Ishikawa (cell line): ENCODE measurements around the gene INCENP.

ENCODE experiments used
- CREB1 ChIP-seq: IDR thresholded peaks from 2 replicates; pipeline ENCODE4 v1.6.1; 2012; ENCODE audit warnings: low read depth
- YY1 ChIP-seq: IDR thresholded peaks from 2 replicates; pipeline ENCODE4 v1.6.1; 2012; ENCODE audit warnings: low read depth

DNA sequence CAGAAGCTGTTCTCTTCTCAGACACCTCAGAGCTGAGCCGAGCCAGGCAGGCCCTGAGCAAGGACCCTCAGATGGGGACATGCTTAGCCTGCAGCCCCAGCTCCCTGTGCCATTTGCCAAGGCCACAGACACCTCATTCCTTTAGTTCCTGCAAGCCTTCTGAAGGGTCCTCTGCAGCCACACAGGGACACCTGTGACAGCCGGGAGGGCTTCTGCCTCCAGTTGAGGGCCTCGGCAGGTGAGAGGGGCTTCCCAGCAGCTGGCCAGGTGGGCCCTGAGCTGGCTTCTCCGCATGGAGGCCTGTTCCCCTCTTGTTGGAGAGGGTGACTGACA lies 18.2 kb downstream of the INCENP start:
- TF ChIP-seq CREB1 (no peak), YY1 (no peak)
